OCI-LY7 (cell line): ENCODE data around the gene PSKH1.

Experiments
- CTCF ChIP-seq: fragments of 200-600 bp; sonication (generic); conservative IDR thresholded peaks from 2 replicates; pipeline ENCODE4 v1.5.1; 2014; ENCODE audit warnings: mild to moderate bottlenecking, antibody characterized with exemption, low read length, moderate library complexity, mixed read lengths
- EZH2phosphoT487 ChIP-seq: fragments of 200-600 bp; sonication (generic); IDR thresholded peaks from 2 replicates; pipeline ENCODE4 v1.6.1; 2018; ENCODE audit warnings: low read depth, borderline replicate concordance, mild to moderate bottlenecking, mixed run types, antibody characterized with exemption, low read length, moderate library complexity, mixed read lengths

- TF ChIP-seq CTCF: no peak; the same call in 1 of the 2 replicates
- no peak for TF ChIP-seq EZH2phosphoT487
Measured at GRCh38 chr16:67843343-67843765, 49.7 kb upstream of the PSKH1 start.
